ENCODE data around the gene NFAT5. TPM values are rescaled to one million over a fixed set of nuclear protein-coding genes. Genes with fewer than 3 reads are reported as not detected.
"Not testable (repeated sequence)": the region's sequence is repeated elsewhere in the genome, so short reads cannot be mapped to it uniquely, and the experiment has no call there.

The NFAT5 gene, protein sequence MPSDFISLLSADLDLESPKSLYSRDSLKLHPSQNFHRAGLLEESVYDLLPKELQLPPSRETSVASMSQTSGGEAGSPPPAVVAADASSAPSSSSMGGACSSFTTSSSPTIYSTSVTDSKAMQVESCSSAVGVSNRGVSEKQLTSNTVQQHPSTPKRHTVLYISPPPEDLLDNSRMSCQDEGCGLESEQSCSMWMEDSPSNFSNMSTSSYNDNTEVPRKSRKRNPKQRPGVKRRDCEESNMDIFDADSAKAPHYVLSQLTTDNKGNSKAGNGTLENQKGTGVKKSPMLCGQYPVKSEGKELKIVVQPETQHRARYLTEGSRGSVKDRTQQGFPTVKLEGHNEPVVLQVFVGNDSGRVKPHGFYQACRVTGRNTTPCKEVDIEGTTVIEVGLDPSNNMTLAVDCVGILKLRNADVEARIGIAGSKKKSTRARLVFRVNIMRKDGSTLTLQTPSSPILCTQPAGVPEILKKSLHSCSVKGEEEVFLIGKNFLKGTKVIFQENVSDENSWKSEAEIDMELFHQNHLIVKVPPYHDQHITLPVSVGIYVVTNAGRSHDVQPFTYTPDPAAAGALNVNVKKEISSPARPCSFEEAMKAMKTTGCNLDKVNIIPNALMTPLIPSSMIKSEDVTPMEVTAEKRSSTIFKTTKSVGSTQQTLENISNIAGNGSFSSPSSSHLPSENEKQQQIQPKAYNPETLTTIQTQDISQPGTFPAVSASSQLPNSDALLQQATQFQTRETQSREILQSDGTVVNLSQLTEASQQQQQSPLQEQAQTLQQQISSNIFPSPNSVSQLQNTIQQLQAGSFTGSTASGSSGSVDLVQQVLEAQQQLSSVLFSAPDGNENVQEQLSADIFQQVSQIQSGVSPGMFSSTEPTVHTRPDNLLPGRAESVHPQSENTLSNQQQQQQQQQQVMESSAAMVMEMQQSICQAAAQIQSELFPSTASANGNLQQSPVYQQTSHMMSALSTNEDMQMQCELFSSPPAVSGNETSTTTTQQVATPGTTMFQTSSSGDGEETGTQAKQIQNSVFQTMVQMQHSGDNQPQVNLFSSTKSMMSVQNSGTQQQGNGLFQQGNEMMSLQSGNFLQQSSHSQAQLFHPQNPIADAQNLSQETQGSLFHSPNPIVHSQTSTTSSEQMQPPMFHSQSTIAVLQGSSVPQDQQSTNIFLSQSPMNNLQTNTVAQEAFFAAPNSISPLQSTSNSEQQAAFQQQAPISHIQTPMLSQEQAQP (N-terminal part only)
- total RNA-seq (2014; rRNA removed; shearing (Covaris generic)) = 19.3 and 23.4 TPM in 2 replicates

DNA sequence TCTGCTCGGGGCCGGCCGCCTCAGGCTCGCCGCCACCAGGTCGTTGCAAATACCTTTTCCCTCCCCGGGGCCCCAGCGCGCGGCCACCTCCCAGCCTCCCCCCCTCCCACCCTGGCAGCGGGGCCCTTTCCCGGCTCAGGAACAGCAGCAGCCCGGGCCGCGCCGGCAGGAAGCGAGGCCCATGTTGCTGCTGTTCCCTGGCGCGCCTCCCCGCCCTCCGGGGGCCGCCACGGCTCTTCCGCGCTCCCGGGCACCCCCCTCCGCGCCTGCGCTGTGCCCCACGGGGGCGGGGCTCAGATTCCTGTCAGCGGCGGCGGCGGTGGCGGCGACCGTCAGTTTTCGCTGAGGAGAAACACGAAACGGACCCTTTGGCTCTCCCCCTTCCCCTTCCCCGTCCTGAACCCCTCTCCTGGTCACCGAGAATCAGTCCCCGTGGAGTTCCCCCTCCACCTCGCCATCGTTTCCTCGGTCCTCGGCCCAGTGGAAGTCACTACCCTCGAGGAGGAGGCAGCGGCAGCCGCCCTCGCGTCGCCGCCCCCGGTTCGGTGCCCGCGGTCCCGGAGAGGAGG, at the start of gene NFAT5:
NFAT5 (plus strand) TSS at position 296 of the 569 bp plus-strand sequence. CDS start 336 bp downstream, outside the sequence.
- peak; percentile 90 for DNase-seq (ENCODE audit: low spot score)
- in situ Hi-C loops (cut with HindIII; ENCODE audit: low sequenced_read_pairs) = no loop called here

DNA sequence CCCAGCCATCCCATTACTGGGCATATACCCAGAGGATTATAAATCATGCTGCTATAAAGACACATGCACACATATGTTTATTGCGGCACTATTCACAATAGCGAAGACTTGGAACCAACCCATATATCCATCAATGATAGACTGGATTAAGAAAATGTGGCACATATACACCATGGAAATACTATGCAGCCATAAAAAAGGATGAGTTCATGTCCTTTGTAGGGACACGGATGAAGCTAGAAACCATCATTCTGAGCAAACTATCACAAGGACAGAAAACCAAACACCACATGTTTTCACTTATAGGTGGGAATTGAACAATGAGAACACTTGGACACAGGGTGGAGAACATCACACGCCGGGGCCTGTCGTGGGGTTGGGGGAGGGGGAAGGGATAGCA, 47.9 kb upstream of the NFAT5 start:
- DNase-seq (ENCODE audit: low spot score); in situ Hi-C loops (cut with HindIII; ENCODE audit: low sequenced_read_pairs): not testable (repeated sequence)

GRCh38 chr16:69520413-69520799, 45.4 kb upstream of the NFAT5 start:
- in situ Hi-C loops (cut with HindIII; ENCODE audit: low sequenced_read_pairs) = no loop called here
- DNase-seq (ENCODE audit: low spot score) = no peak

DNA sequence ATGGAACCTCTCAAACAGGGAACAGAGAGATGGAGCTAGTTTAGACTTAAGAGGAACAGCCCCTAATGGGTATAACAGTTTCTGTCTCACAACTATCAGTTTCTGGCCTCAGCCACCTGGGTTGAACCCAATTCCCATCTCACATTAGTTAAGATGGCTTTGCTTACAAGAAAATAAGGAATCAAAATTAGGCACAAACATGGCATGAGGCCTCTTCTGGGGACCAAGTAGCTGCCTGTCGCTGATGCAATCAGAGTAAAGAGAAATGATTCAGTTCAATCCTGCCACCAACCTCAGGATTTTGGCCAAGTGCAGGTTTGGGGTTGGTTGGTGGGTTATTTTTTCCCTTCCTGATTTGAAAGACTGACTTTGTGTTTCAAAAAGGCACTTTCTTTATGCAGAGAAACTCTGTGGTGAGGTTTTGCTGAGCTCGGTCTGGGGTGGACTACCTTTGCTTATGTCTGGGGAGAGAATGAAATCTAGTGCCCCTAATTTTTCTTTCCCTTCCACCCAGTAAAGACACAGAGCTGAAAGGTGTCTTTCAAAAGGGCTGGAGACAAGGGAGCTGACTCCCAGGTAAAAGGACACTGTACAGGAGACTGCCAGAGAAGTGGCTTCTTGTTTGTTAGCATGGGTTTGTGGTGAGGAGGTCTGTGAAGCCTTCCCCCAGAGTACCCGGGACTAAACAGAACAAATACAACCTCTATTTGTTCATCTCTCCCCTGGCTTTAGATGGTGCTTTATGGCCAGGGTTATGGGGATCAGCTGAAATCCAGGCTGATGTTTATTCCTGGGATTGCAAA, 44.8 kb upstream of the NFAT5 start:
- in situ Hi-C loops (cut with HindIII; ENCODE audit: low sequenced_read_pairs) = no loop called here
- no peak for DNase-seq (ENCODE audit: low spot score)

DNA sequence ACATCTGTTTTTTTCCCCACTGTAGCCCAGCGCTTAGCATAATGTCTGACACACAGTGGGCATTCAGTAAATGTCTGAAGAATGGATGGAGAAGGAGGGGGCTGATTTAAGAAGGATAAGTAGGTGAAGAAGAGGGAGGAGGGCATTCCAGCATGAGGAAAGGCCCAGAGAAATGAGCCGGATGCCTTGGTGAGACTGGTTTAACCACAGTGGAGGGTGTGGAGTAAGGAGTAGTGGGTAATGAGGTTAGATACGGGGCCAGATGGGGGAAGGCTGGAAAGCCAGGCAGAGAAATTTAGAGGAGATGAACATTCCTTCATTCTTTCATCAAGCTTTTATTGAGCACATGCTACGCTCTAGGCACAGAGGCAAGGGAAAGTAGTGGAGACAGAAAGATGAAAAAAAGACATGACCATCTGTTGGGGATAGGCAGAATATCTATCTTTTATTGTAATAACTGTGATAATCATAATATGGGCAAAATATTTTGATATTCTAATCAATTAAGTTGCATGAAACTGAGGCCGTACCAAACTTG, 43.7 kb upstream of the NFAT5 start:
- in situ Hi-C loops (cut with HindIII; ENCODE audit: low sequenced_read_pairs) = no loop called here
- no peak for DNase-seq (ENCODE audit: low spot score)

- in situ Hi-C loops (cut with HindIII; ENCODE audit: low sequenced_read_pairs) = no loop called here
- peak; percentile 41 for DNase-seq (ENCODE audit: low spot score)
Observed at GRCh38 chr16:69522732-69523404, 42.9 kb upstream of the NFAT5 start.

DNA sequence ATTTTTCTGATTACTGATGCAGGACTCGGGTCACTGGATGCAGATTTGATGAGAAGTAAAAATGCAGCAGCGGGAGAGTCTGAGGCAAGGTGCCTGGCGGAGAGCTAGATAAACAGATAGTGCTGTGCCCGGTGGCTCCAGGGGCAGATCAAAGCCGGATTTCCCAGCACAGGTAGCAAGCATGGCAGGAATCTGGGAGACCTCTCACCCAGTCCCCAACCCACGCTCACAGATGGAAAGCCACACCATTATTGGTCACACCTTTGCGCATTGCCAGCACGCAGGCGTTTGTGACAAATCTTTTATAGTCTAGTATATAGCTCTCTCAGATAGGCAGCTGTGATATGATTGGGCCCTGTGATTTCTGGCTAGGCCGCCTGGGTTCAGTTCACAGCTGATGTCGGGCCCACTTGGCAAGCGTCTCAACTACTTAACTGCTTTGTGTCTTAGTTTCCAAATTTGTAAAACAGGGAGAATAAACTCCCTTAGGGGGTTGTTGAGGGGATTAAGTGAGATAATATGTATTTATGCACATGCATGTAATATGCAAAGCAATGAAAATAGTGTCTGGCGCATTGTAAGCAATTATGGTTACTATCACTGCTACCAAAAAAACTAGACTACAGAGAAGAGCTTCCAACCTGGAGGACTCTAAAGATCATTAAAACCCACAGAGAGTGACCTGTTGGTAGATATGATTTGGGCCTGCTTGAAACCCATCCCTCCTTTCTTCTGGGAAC, 42.0 kb upstream of the NFAT5 start:
- DNase-seq (ENCODE audit: low spot score) = no peak
- in situ Hi-C loops (cut with HindIII; ENCODE audit: low sequenced_read_pairs) = no loop called here

DNA sequence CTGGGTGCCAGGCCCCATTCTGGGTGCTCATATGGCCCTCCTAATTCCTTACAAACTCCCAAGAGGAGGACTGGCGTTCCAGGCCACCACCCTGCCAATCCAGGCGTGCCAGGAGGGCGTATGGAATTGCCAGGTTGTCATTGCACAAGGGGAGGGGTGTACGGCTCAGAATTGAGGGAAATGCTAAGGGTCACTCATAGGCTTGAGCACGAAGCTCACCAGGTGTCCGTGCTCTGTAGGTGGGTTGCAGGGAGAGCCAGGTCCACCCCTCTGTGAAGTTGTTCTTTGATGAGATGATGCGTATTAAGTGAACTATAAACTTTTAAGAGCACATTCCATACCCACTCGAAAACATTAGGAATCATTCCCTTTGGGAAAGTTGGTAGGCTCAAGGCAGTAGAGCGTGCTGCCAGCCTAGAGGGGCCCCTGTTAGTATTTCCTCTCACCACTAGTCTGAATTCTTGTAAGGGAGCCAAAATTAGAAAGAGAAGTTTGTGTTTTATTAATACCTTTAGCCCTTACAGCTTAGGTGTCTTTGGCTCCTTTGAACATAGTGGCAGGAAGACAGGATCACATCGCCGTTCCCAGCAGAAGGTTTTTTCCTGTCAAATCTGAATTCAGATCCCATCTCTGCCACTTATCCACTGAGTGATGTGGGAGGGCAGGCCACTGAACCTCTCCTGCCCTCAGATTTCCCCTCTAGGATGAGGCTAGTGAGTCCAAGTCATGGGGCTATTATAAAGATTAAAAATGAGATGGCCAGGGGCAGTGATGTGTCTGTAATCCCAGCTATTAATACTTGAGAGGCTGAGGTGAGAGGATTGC, 38.7 kb upstream of the NFAT5 start:
- no peak for DNase-seq (ENCODE audit: low spot score)
- in situ Hi-C loops (cut with HindIII; ENCODE audit: low sequenced_read_pairs) = no loop called here

GRCh38 chr16:69531988-69532387, 33.8 kb upstream of the NFAT5 start:
- no peak for DNase-seq (ENCODE audit: low spot score)
- in situ Hi-C loops (cut with HindIII; ENCODE audit: low sequenced_read_pairs) = no loop called here

DNA sequence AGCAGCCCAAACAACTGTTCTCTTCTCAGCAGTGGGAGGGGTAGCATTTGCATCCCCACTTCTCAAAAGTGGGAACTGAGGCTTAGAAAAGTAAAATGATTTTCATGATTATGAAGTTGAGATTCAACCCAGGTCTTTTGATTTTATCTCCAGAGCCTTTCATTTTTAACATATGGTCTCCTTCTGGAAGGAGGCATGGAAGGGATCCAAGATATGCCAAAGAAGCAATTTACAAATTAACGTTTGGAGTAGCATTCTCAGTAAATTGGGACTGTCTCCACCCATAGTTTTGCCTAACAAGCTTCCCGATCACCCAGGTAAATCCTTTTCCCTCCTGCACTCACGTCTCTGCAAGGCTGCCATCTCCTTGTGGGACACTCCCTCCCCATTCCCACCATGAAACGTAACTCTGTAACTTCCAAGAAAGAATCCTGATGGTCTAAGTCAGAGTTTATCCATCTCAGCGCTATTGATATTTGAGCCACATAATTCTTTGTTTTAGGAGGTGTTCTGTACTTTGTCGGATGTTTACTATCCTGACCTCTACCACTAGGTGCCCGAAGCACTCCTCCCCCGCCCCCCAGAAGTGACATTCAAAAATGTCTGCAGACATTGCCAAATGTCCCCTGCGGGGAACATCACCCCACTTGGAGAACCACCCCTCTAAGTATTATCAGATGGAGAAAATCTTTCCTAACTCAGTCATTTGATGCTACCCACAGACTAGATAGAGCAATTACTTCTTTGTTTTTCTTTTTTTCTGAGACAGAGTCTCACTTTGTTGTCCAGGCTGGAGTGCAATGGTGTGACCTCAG, 32.9 kb upstream of the NFAT5 start:
- in situ Hi-C loops (cut with HindIII; ENCODE audit: low sequenced_read_pairs) = no loop called here
- DNase-seq (ENCODE audit: low spot score) = no peak

DNA sequence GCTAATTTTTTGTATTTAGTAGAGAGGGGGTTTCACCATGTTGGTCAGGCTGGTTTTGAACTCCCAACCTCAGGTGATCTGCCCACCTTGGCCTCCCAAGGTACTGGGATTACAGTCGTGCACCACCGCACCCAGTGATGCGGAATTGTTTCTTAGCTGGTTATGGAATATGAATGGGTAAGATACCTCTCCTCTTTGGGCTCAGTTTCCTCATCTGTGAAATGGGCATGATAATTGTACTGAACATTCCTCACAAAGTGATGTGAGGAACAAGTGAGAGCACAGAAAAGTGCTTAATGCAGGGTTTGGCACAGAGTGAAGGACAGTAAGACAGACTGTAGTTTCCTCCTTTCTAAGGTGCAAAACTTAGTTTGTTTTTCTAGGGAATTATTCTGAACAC, 31.0 kb upstream of the NFAT5 start:
- no peak for DNase-seq (ENCODE audit: low spot score)
- in situ Hi-C loops (cut with HindIII; ENCODE audit: low sequenced_read_pairs) = no loop called here

- in situ Hi-C loops (cut with HindIII; ENCODE audit: low sequenced_read_pairs) = no loop called here
- no peak for DNase-seq (ENCODE audit: low spot score)
Observed at GRCh38 chr16:69535123-69536050, 30.4 kb upstream of the NFAT5 start.

GRCh38 chr16:69537706-69538080, 28.1 kb upstream of the NFAT5 start:
- no peak for DNase-seq (ENCODE audit: low spot score)
- in situ Hi-C loops (cut with HindIII; ENCODE audit: low sequenced_read_pairs) = no loop called here

GRCh38 chr16:69538808-69539207, 27.0 kb upstream of the NFAT5 start:
- in situ Hi-C loops (cut with HindIII; ENCODE audit: low sequenced_read_pairs) = no loop called here
- DNase-seq (ENCODE audit: low spot score) = no peak

DNA sequence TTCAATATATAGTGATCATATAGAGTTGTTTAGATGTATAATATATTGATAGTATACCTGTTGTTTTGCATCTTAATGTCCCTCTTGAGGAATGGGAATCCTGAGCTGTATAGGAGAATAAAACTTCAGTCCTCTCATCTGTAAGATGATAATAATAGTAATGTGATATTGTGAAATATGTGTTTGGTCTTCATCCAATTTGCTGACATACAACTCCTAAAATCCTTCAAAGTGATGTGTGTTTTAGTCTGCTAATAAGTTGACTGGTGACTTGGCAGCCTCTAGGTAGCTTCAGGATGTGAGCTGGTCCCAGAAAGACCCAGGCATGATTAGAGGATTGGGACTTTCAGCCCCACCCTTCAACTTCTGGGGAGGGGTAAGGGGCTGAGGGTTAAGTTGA, 22.8 kb upstream of the NFAT5 start:
- in situ Hi-C loops (cut with HindIII; ENCODE audit: low sequenced_read_pairs) = no loop called here
- DNase-seq (ENCODE audit: low spot score) = no peak
